Fibroblast of pulmonary artery (primary cell): Measurements from ENCODE around the gene CUL5.

Source experiments
- DNase-seq: peaks from one replicate; pipeline ENCODE4 v3.0.0-alpha.2; 2010; ENCODE audit warnings: low read depth
- H3K4me3 ChIP-seq: replicated peaks from 2 replicates; pipeline ENCODE4 v1.5.1; 2011; ENCODE audit warnings: low read depth, mild to moderate bottlenecking, control low read depth, low read length, moderate library complexity
- TF ChIP-seq, protein P1 (sequence below): IDR thresholded peaks from 2 replicates; pipeline ENCODE4 v1.5.1; 2011; ENCODE audit warnings: mild to moderate bottlenecking, control low read depth, low read length, inconsistent platforms; ENCODE audit errors: missing control alignments

Gene CUL5

DNA sequence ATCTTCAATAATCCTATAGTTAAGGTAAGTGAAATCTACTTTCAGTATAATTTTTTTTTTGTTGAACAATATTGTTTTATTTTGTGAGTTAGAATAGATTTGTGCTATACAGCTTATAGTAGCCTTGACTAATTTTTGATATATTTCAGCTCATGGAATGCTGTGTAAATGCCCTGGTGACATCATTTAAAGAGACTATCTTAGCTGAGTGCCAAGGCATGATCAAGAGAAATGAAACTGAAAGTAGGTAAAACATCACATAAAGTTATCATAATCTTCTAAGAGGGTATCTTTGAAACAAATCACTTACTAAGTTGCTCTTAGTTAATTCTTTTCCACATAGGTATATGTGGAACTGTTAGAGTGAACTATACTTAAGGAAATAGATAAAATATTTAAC lies 61.2 kb downstream of the CUL5 start:
- TF ChIP-seq, protein P1, sequence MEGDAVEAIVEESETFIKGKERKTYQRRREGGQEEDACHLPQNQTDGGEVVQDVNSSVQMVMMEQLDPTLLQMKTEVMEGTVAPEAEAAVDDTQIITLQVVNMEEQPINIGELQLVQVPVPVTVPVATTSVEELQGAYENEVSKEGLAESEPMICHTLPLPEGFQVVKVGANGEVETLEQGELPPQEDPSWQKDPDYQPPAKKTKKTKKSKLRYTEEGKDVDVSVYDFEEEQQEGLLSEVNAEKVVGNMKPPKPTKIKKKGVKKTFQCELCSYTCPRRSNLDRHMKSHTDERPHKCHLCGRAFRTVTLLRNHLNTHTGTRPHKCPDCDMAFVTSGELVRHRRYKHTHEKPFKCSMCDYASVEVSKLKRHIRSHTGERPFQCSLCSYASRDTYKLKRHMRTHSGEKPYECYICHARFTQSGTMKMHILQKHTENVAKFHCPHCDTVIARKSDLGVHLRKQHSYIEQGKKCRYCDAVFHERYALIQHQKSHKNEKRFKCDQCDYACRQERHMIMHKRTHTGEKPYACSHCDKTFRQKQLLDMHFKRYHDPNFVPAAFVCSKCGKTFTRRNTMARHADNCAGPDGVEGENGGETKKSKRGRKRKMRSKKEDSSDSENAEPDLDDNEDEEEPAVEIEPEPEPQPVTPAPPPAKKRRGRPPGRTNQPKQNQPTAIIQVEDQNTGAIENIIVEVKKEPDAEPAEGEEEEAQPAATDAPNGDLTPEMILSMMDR = no peak
- no peak overlapping the region for H3K4me3 ChIP-seq
- DNase-seq = peak; percentile 53

GRCh38 chr11:108084811-108085210 lies 76.1 kb downstream of the CUL5 start:
- H3K4me3 ChIP-seq = no peak overlapping the region
- DNase-seq = no peak
- TF ChIP-seq, protein P1 = no peak

- H3K4me3 ChIP-seq = no peak overlapping the region
- TF ChIP-seq, protein P1 = no peak
- DNase-seq = no peak
Measured at GRCh38 chr11:108085672-108086071, 77.0 kb downstream of the CUL5 start.

DNA sequence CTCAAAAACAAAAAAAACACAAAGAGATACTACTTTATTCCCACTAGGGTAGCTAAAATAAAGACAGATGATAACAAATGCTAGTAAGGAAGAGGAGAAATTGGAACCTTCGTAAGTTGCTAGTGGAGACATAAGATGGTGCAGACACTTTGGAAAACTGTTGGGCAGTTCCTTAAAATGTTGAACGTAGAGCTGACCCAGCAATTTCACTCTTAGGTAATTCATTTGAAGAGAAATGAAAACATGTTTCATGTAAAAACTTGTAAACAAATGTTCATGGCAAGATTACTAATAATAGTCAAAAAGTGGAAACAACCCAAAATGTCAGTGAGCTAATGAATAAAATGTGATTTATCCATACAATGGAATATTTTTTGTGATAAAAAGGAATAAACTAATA lies 83.4 kb downstream of the CUL5 start:
- H3K4me3 ChIP-seq = no peak overlapping the region
- TF ChIP-seq, protein P1 = no peak
- DNase-seq = no peak

DNA sequence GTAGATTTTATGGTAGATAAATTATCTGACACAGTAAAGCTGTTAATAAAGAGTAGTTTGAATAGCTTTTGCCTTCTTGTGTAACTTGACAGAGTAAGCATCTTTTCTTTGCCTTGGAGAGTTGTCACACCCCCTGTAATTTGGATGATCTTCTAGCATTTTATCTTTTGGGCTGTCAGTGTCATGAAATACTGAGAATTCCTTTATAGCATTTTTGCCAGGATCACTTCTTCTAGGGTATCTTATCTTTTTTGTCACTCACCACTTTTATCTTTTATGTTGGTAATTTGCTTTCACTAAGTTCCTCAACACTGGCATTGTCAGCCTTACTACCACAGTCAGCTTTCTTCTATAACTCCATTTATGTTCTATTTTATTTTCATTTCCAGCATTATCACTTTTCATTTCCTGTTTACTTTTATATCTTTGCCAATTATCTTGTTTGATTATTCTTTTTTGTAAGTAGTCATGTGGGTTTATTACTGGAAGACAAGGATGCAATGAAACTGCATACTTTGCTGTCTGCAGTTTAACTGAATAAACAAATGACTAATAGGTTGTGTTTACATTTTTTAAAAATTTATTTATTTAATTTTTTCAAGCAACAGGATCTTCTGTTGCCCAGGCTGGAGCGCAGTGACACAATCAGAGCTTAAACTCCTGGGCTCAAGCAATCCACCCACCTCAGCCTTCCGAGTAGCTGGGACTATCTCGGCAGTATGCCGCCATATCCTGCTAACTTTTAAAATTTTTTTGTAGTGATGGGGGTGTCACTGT lies 84.6 kb downstream of the CUL5 start:
- no peak for DNase-seq
- TF ChIP-seq, protein P1 = no peak
- no peak overlapping the region for H3K4me3 ChIP-seq

DNA sequence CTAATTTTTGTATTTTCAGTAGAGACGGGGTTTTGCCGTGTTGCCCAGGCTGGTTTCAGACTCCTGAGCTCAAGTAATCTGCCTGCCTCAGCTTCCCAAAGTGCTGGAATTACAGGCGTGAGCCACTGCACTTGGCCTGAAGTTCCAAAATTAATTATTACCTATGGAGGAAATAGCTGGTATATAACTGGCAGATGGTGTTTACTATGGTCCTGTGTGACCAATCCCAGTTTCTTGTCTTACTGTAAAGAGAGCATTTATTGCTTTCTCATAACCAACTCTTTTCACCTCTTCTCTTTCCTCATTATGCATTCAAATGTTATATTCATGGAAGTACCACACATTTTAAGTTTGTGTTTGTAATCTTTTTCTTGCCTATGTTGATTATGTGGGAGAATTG lies 88.5 kb downstream of the CUL5 start:
- TF ChIP-seq, protein P1 = no peak
- no peak overlapping the region for H3K4me3 ChIP-seq
- no peak for DNase-seq
